Activated CD8-positive, alpha-beta memory T cell treated with anti-CD3 and anti-CD28 coated beads for 24 hours (primary cell): ENCODE results near the gene CFAP53.
A peak's percentile ranks its signal among the peaks of the same experiment; 100 is the strongest.

Experiments
- DNase-seq: peaks from one replicate; pipeline ENCODE4 v3.0.0-alpha.2; 2020

Gene CFAP53

DNA sequence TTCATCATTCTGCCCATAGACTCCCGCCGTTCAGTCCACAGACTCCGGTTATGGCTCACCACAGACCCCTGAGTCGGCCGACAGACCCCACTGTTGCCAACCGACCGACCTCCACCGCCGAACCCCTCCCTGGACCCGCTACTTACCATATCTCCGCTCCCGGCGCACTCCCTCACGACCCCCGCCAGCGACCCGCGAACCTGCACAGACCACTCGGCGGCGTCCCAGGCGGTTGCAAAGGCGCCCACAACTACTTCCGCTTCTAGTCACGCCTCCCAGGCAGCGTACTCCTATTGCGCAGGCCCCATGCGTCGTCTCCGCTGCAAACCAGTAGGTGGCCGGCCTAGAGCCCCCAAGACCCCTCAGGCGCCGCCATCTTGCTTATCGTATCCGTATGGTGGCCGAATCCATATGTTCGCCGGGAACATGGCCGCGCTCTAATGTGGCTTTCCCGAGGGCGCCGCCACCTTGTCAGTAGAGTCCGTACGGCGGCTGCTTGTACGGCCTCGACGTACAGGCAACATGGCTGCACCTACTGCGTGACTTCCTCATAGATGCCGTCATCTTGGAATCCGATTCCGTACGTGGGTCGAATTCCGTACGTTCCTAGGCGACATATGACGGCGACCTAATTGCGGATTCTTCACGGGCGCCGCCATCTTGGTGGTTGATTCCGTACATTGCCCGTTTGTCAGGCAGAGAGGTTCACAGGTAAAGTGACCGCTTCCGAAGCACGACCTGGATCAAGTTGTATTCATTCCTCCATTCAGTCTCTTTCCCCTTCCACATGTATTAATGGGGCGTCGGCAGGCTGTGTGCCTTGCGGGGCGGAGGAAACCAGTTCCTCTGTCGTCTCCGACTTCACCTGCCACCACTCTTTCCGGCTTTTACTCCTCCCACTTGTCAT lies 21.4 kb upstream of the CFAP53 start, which contains the start of gene CXXC1:
CXXC1 (minus strand) TSS at position 252 of the 907 bp plus-strand sequence; CDS start at position 149, 103 bp downstream.
- DNase-seq: peak; percentile 97

DNA sequence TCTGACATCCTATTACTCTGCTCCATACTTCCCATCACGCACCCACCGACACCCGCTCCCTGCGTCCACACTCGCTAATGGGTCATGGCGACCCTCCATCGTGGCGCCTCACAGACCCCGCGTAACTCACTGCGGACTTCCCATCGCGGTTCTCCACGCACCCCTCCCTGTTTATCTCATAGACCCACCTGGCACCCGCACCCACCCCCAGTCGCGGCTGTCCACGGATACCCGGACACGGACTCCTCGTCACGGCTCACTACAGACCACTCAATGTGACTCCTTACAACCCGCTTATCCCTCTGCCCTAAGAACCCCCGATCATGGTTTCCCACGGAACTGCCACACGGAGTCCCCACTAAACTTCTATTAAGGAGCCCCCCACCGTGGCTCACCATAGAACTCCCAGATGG lies 20.7 kb upstream of the CFAP53 start:
- DNase-seq: no peak

DNA sequence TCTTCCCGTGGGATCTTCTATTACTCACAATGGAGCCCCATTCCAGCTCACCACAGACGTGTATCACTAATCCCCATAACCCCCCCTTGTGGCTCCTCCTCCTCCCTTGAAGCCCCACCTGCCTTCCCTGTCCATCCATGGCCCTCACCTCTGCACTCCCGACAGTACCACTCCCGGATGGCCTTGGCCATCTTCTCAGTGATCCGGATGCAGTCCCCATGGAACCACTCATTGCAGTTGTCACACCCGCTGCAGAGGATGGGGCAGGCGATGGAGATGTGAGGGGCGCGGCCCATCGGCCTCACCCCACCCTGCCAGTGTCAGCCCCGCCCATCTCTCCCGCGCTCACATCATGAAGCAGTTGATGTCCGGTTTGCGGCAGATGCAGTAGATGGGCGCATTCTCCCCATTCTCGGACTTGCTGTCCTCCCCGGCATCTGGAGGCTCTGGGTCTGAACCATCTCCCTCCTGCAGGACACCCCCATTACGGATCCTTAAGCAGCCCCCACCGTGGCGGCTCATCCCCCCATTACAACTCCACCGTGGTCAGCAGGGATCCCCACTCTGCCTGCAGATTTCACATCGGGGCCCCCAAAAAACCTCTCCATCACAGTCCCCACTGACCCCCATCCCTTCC lies 20.2 kb upstream of the CFAP53 start:
- DNase-seq: peak; percentile 68

DNA sequence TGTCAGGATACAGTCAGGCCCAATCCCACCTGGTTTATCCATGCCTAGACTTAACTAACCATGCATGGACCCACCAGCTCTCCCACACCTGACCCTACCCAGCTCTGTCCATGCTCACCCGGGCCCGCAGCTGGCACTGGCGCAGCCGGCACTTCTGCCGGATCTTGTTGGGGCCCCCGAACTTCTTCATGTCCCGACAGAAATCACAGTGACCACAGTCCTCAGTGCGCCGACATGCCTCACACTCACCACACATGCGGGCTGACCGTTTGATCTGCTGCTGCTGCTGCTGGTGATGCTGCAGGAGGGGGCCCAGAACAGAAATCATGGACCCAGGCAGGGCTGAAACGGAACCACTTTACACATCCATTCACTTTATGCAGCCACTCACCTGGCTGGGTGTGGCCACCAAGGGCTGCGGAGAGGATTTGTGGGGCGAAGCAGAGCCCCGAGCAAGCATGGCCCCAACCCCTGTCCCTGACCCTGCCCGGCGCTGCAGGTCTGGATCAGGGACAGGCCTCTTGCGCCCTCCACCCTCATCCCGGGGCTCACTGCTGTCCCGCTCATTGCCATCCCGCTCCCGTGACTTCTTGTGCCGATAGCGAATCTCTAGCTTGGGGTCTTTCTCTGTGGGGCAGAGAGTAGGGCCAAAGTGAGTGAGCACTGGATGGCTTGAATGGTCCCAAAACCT lies 19.5 kb upstream of the CFAP53 start:
- no peak for DNase-seq

DNA sequence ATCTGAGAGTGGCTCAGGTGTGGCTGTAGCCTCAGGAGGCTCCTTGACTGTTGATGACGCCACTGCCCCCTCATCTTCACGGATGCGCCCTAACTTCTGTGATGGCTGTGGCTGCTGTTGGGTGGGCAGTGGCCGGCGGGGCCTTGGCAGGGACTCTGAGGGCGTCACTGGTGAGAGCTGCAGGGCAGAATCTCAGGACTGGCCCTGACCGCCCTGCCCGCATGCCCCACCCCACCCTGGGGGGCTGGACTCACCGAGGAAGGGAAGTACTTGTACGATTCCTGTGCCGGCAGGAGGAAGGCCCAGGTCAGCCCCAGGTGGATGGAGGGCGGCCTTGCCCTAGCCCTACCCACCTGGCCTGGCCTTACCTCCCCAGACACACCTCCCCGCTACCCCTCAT lies 18.8 kb upstream of the CFAP53 start:
- no peak for DNase-seq

DNA sequence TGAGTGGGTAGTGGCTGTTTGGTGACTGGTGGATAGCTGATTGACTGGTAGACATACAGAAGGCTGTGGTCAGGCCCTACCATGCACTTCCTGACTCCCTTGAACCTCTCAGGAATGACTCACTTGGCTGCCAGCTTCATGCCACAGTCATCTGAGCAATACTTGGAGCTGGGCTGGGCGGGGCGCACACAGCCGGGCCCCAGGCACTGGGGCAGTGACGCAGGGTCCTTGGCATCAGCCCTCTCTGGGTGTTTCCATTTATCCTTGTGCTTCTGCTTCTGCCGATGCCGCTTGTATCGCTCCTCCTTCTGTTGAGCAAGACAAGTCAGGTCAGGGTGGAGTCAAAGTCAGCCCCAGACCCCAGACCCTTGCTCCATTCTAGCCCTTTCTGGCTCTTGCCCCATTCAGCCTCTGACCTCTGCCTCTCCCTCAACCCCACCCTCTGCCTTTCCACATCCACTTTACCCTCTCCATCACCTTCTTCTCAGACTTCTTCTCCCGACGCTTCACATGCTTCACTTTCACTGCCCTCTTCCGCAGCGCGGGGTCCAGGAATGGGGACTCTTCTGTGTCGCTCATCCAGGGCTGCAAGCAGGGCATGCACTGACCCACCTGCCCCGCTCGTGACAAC lies 18.1 kb upstream of the CFAP53 start:
- DNase-seq: no peak

DNA sequence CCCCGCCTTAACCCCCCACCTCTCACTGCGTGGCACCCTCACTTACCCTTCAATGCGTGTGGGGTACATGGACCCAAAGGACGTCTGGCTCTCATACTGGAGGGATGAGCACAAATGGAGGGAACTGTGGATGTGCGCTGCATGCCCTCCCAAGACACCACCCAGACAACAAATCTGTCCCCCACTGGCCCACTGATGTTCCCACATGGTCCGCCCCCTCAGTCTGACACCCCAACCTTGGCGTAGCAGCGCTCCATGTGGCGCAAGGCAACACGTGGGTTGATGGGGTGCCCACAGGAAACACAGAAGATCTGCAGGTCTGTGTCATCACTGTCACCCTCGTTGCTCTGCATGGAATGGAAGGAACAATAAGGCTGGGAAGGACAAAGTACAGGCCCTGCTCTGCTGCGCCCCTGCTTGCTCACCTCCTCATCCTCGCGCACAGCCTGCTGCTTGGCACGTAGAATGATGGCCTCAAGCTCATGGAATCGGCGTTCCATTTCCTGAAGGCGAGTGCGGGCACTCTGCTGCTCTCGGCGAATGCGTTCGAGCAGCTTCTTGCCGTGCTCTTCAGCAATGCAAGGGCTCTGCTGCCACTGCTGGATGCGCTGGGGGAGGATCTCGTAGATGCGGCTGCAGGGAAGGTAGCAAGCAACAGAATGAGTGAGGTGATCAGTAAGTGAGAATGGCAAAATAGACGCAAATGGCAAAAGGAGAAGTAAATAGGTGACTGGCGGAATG lies 17.3 kb upstream of the CFAP53 start:
- no peak for DNase-seq

DNA sequence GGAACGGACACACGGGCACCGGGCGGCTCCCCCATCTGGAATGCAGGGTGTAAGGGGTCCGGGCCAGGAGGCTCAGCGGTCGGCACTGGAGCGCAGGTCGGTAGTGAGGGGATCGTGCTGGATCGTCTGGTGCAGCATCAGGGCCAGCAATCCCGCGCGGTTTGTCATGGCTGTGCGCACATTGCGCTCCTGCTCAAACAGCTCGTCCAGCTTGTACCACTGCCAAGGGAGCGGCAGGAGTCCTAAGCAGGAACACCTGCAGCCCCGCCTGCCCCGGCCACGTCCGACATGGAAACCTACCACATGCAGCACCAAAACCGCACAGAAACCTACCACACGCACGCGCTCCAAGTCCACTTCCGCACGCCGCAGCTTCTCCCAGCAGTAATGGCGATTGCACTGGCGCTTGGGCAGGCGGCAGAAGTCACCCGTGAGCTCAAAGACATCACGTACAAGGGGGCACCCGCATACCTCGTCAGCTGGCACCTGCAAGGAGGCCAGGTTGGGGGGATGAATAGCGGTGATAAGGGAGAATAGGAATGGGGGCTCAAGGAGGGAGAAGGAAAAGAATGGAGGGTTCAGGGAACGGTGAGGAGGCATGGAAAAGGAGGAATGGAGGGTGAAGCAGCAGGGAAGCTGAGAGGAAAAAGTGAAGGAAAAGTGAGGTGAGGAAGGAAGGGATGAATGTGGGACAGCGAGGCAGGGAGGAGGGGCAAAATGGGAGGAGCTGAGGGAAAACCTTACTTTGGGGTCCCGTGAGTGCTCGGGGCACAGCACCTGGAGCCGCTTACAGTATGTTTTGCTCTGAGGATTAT lies 16.4 kb upstream of the CFAP53 start:
- DNase-seq: no peak

DNA sequence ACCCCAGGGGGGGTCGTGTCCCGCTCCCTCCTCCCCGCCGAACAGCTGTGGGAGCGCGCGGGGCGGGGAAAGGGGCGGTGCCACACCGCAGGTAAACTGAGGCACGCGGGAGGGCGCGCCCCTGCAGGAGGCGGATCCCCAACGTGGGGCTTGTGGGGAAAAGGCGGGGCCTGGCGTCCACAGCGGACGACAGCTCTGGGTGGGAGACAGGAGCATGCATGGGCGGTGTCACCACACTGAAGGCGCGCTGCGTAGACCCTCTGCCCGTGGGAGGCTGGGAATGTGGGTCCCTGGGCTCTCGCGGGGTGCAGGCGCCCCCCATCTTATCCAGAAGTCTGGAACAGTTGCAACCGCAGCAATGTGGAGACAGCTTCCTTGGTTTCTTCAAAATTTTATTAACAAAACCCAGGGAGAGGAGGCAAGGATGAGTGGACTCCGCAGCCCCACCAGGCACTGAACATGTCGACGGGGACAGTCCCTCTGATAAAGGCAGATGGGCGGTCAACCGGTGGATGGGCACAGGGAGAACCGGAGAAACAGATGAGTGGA lies 15.8 kb upstream of the CFAP53 start:
- DNase-seq: no peak

DNA sequence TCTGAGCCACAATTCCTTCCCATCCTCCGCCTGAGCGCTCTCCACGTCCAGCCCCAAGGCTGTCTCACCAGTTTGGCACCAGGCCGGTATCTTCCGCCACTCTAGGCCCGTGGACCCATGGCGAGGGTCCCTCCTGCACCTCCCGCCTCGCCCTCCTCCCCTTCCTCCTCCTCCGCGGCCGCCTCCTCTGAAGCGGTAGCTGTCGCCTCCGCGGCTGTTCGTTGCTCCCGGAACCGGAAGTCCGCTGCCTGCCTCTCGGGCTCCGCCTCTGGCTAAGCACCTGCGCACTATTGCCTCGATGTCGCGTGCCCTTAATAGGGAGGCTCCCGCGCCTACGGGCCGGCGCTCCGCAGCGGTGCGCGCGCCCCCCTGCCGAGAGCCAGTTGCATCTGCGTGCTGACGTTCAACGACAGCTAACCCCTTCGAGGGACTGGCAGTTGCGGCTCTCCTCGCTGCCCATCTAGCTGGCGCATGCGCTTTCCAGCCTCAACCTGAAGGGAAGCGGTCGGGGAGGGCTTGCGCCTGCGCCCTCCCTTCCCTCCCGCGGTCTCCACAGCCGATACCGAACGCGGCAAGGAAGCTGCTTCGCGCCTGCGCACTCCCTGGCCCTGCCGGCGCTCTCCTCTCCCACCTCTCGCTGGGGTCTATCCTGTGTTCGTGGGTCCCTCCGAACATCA lies 15.1 kb upstream of the CFAP53 start, which contains the start of gene MBD1:
MBD1 (minus strand) TSS at position 229 of the 677 bp plus-strand sequence. CDS start 1,531 bp downstream, outside the sequence.
- peak; percentile 96 for DNase-seq

DNA sequence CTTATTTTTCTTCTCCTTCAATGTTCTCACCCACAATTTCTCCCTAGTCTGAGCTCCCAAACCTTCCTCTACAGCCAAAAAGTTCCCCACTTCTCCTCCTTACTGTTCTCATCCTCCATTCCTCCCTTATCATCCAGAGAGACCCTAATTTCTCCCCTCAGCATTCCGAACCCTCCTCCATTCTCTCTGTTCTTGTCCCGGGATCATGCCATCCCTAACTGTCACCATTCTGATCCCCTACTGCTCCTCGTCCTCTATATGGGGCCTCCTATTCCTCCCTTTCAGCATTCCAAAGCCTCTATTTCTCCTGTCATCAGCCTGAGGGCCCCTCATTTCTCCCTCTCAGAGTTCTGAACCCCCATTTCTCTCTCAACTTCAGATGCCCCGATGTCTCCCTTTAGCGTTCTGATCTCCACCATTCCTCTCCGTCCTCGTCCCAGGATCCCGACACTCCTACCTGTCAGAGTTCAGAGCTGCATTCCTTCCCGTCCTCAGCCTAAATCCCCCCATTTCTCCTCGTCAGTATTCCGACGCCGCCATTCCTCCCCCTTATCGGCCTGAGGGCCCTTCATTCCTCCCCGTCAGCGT lies 14.5 kb upstream of the CFAP53 start:
- DNase-seq: no peak

DNA sequence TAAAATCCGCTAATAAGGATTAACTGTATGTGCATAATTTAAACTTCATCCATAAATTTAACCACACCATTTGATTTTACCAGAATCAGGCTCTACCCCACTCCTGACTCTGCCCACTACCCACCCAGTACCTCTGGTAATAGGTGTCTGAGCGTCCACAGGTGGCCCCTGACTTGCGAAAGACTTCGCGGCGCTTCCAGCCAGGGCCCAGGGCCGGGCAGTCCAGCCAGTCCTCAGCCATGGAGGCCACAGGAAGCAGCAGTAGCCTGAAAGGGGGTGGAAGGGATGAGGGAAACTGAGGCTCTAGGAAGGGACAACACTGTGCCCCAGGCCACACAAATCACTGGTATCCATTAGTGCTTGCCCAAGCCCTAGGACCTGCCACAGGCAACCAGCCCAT lies 13.5 kb upstream of the CFAP53 start:
- no peak for DNase-seq

DNA sequence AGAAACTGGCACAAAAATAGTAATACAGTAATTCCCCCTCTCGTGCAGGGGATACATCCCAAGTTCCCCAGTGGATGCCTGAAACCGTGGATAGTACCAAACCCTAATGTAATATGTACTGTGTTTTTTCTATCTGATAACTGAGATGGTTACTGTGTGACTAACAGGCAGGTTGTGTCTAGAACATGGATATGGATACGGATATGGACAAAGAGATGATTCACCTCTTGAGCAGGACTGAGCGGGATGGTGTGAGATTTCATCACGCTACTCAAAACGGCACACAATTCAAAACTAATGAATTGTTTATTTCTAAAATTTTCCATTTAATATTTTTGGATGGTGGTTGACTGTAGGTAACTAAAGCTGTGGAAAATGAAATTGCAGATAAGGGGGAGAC lies 11.6 kb upstream of the CFAP53 start:
- no peak for DNase-seq

DNA sequence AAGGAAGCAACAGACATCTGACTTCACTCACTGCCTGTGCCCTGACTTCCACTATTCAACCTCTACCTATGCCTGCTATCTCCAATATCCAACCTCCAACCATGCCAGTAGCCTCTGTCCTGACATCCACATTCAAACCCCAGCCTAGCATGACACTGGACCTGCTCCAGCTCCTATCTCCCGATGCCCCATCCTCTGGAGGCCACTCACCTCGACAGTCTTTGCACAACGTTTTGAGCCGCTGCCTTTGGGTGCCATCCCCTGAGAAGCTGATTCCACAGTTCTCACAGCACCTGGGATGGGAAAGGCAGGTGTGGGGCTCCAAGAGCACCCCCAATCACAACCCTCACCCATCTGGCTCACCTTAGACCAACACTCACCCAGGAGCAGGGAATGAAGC lies 10.2 kb upstream of the CFAP53 start:
- DNase-seq: no peak

DNA sequence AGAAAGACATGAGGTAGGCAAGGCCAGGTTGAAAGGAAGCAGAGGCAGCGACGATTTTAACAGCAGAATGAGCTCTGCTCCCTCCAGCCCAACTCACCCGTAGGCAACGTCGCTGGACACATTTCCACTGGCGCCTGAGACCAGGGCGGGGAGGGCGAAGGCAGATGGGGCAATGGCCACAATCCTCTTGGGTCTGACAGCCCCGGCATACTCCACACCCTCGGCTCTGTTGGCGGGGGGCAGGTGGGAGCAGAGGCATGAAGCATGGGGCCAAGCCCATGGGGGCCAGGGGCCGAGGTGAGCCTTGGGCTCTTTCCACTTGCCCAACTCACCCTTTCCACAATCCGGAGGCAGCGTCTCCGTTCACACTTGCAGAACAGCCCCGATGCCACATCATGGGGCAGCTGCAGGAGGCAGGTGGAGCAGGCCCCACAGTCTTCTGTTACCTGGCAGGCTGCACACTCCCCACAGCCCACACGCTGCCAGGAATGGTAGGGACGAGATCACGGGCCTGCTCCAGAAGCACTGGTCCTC lies 9.3 kb upstream of the CFAP53 start:
- DNase-seq: no peak

DNA sequence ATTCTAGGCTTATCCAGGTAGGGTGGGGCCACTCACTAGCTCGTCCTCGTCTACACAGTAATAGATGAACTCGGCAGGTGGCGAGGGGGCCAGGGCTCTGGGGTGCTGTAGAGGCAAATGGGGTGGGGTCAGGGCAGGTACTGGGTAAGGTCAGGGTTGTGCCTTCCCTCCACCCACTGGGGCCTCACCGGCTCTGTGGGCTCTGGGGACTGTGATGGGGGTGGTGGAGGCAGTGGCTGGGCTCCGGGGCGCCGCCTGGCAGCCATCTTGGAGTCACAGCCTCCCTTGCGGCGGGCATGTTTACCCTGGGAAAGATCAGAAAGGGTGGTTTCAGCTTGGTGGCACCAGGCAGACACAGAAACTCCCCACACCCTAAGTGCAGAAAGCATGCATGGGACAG lies 8.6 kb upstream of the CFAP53 start:
- DNase-seq: no peak

DNA sequence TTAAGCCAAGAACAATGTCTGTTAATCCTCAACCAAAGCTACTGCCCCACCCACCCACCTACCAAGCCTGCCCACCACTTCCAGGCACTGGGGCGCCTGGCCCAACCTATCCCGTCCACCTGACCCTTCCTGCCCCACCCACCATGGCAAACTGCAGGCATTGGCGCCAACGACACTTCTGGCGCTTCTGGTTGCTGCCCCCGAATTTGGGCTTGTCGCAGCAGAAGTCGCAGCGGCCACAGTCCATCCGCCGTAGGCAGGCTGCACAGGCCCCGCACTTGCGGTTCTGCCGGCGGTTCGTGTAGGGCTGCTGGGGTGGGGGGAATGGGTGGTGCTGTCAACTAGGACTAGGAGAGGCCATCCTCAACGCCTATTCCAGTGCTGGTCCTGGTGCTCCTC lies 7.7 kb upstream of the CFAP53 start:
- DNase-seq: no peak

DNA sequence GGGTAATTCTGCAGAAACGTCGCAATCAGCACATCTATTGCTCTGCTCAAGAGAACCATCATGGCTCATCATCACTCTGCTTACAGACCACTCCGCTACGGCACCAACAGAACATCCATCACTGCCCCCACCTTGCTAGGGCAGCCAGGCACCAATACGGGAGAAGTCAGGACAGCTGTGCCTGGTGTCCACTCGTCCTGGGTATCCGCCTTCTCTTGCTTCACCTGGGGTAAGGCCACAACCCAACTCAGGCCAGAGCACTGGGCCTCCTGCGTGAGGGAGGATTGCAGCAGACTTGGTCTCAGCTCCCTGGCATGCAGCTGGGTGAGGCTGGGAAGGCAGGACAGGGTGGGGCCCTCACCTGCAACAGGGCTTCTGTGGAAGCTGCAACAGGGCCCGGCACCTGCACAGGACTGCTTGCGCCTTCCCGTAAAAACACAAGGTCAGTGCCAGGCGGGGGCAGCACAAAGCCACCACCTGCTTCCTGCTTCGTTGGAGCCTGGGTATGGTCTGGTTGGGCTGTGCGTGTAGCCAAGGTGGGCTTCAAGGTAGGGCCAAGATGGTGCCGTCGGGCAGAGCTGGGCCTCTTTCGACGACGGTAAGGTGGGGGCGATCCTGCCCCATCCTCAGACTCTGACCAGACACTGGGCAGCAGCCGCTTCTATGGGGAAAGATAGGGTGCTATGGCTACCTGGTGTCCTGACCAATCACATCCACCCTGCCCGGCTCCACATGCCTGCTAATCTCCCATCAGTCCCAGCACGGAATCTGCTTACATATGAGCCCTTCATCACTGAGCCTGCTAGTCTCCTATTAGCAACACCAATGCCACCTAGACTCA lies 7.1 kb upstream of the CFAP53 start:
- no peak for DNase-seq

DNA sequence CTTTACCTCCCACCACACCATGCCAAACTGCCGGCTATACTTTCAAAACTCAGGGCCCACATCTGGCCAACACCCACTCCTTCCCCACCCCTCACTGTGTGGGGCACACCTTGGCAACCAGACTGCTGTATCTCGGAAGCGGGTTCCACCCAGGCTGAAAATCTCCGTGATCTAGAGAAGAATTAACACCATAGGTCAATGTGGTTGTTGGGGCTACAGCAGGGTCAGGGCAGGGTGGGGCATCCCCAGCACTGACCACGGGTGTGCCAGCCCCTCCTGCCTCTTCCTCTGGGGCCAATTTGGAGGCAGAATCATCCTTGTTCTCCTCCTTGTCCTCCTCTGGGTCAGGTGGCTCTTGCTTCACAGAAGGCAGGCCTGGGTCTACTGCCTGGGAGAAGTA lies 6.3 kb upstream of the CFAP53 start:
- DNase-seq: no peak
